GM12864 (cell line): ENCODE data around the gene SLA2.
"Not testable (repeated sequence)": the region's sequence is repeated elsewhere in the genome, so short reads cannot be mapped to it uniquely, and the experiment has no call there.

Experiments
- DNase-seq: peaks from one replicate; pipeline ENCODE4 v3.0.0-alpha.2; 2011; ENCODE audit warnings: low read depth
- H3K4me3 ChIP-seq: 2 replicates; pipeline ENCODE4 v1.5.1; 2011; ENCODE audit warnings: mild to moderate bottlenecking, low read depth, low read length, control low read depth
- TF ChIP-seq, protein P1 (sequence below): IDR thresholded peaks from 2 replicates; pipeline ENCODE4 v1.5.1; 2011; ENCODE audit warnings: low read depth, mild to moderate bottlenecking, moderate library complexity, low read length, control low read depth, inconsistent platforms; ENCODE audit errors: missing control alignments

SLA2 gene, protein sequence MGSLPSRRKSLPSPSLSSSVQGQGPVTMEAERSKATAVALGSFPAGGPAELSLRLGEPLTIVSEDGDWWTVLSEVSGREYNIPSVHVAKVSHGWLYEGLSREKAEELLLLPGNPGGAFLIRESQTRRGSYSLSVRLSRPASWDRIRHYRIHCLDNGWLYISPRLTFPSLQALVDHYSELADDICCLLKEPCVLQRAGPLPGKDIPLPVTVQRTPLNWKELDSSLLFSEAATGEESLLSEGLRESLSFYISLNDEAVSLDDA

DNA sequence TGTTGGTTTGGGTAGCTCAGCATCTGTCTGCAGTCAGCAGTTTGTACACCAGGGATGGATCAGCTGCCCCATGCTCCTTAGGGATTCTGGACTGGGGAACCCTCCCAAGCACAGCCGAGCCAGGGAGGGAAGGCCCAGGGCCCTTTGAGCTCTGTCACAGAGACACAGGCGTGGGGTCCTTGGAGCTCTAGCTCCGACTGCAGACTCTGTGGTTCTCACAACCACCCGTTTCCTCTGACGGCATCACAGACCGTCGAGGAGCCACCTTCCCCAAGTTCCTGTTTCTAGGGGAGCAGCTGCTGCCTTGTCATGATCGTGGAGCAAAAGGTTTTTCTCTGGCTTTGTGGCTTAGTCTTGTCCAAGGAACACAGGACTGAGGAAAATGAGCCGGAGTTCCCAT lies at the start of gene SLA2:
SLA2 (minus strand) TSS at position 199 of the 400 bp plus-strand sequence. CDS start 4,861 bp downstream, outside the sequence.
- TF ChIP-seq, protein P1, sequence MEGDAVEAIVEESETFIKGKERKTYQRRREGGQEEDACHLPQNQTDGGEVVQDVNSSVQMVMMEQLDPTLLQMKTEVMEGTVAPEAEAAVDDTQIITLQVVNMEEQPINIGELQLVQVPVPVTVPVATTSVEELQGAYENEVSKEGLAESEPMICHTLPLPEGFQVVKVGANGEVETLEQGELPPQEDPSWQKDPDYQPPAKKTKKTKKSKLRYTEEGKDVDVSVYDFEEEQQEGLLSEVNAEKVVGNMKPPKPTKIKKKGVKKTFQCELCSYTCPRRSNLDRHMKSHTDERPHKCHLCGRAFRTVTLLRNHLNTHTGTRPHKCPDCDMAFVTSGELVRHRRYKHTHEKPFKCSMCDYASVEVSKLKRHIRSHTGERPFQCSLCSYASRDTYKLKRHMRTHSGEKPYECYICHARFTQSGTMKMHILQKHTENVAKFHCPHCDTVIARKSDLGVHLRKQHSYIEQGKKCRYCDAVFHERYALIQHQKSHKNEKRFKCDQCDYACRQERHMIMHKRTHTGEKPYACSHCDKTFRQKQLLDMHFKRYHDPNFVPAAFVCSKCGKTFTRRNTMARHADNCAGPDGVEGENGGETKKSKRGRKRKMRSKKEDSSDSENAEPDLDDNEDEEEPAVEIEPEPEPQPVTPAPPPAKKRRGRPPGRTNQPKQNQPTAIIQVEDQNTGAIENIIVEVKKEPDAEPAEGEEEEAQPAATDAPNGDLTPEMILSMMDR: no peak
- no peak within 1 kb of the TSS for H3K4me3 ChIP-seq
- DNase-seq: no peak

DNA sequence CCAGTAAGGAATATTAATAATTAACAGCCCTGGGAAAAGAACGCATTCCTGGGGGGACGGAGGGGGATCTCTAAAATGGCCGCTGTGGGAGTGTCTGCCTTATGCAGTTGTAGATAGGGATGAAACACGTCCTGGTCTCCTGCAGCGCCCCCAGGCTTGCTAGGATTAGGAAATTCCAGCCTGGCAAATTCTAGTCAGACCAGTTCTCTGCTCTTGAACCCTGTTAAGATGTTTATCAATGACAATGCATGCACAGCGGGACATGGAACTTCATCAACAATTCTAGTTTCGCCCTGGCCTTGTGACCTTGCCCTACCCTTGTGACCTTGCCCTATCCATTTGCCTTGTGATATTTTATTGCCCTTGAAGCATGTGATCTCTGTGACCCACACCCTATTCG lies 49.5 kb upstream of the SLA2 start:
- not testable (repeated sequence) for H3K4me3 ChIP-seq, DNase-seq

GRCh38 chr20:36688630-36689029 lies 42.6 kb upstream of the SLA2 start:
- H3K4me3 ChIP-seq: no peak overlapping the region

DNA sequence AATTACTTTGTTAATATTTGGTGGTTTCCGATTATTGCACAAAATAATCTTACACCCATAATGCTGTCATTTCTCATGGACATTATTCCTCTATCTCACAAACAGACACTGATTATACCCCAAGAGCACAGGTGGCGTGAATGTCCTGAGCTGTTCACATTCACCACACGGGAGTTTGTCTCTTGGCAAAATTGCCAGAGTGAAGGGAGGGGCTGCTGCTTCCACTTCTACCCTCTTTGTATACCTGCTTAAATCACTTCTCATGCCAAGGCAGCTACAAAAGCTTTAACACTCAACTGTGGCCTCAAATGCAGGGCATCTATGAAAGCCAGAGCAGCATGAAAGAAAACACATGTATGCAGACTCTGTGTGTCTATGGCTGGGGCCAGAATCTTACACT lies 41.9 kb upstream of the SLA2 start:
- TF ChIP-seq, protein P1: no peak
- no peak overlapping the region for H3K4me3 ChIP-seq
- DNase-seq: no peak

More at GRCh38 chr20:36688630-36689029, 42.6 kb upstream of the SLA2 start:
- TF ChIP-seq, protein P1: no peak
- DNase-seq: no peak

DNA sequence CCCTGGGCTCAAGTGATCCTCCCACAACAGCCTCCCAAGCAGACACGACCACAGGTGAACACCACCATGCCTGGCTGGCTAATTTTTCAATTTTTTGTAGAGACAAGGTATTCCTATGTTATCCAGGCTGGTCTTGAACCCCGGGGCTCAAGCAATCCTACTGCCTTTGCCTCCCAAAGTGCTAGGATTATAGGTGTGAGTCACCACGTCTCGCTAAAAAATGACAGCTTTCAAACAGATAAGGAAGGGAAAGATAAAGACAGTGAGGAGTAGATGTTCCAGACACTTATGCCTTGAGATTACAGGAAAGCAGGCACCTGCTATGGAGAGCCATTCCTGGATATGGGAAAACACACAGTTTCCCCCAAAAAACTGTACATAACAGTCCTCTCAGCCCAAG lies 40.9 kb upstream of the SLA2 start:
- no peak for DNase-seq
- no peak overlapping the region for H3K4me3 ChIP-seq
- TF ChIP-seq, protein P1: no peak

DNA sequence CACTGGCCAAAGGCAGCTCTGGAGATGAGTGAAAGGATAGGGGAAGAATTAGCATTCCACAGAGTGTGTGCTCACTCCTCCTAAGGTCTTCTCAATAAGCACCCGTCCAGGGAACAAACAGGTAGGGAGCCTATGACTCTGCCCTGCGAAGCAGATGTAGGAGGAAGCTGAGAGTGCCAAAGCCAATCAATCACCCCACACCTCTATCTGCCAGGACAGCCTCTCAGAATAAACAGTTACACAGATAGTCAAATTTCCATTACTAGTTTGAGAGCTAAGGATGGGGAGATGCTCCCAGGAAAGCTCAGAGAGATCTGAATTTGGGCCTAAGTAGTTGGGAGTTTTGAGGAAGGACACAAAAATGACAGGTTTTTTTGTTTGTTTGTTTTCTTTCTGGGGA lies 40.5 kb upstream of the SLA2 start:
- TF ChIP-seq, protein P1: no peak

DNA sequence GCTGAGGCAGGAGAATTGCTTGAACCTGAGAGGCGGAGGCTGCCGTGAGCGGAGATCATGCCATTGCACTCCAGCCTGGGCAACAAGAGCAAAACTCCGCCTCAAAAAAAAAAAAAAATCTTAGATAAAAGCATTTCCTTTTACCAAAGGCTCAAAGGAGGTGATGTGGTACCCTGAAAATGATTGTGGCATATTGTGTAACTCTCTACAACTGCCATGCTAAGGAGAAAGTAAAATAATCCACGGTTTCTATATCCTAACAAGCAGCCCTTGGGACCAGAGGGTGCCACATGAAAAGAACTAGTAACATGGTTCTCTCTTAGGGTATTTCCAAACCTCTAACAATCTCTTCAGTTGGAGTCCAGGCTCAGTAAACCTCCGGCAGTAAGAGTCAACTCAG lies 38.8 kb upstream of the SLA2 start:
- TF ChIP-seq, protein P1: no peak
- DNase-seq: no peak
- no peak overlapping the region for H3K4me3 ChIP-seq

More for the DNA sequence above, 40.5 kb upstream of the SLA2 start:
- no peak for DNase-seq
- H3K4me3 ChIP-seq: no peak overlapping the region

GRCh38 chr20:36682311-36682710 lies 36.3 kb upstream of the SLA2 start:
- no peak for DNase-seq
- no peak overlapping the region for H3K4me3 ChIP-seq
- TF ChIP-seq, protein P1: no peak
